GM12892 (cell line): ENCODE measurements around the gene LRMDA.

Experiments
- POLR2A ChIP-seq: IDR thresholded peaks from 2 replicates; pipeline ENCODE4 v1.6.1; 2011; ENCODE audit warnings: low read depth, low read length, control low read depth
- TAF1 ChIP-seq: IDR thresholded peaks from 2 replicates; pipeline ENCODE4 v1.6.1; 2011; ENCODE audit warnings: low read depth, mild to moderate bottlenecking, control low read depth, low read length, borderline replicate concordance

DNA sequence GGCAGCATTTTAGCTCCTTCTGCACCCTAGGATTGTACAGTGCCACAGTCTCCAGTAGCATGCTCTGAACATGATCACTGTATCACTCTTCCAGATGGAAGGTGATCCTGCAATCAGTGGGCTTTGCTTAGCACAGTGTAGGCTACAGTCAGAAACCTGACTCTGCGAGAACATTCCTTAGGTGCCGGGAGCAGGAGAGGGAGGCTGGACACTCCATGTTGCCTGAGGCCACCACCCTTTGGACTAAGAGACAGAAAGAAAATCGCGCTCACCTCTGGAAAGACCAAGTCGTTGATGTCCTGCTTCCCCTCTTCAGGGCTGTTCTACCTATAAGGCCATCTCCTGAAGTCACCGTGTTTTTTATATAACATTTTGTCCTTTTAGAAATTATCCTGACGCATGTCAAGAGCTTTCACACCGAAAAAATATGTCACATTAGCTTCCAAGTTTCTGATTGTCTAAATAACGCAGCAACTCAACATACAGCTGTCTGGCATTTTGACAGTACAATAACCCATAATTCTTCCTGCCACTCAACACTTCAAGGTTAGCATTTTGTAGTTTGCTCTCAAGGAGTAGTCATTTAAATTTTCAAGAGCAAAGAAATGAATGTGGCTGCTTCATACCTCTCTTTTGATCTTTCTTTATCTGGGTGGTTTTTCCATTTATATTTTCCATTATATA is 563.1 kb downstream of the LRMDA start:
- no peak for TF ChIP-seq POLR2A
- TF ChIP-seq TAF1, result no peak
